ENCODE measurements around the gene HTR3A.
A peak's percentile ranks its signal among the peaks of the same experiment; 100 is the strongest.

HTR3A gene

GRCh38 chr11:113980785-113981184, 5.9 kb downstream of the HTR3A start:
- no peak for DNase-seq

- no peak for DNase-seq
Observed at GRCh38 chr11:113982306-113982705, 7.4 kb downstream of the HTR3A start.

- DNase-seq: no peak
Observed at GRCh38 chr11:113984781-113985180, 9.9 kb downstream of the HTR3A start.

GRCh38 chr11:113985906-113986305, 11.0 kb downstream of the HTR3A start:
- no peak for DNase-seq

- no peak for DNase-seq
Observed at GRCh38 chr11:113986351-113987140, 11.6 kb downstream of the HTR3A start.

GRCh38 chr11:113989381-113989780, 14.5 kb downstream of the HTR3A start:
- no peak for DNase-seq

GRCh38 chr11:113989916-113990315, 15.0 kb downstream of the HTR3A start:
- no peak for DNase-seq

GRCh38 chr11:113991170-113991569, 16.3 kb downstream of the HTR3A start:
- no peak for DNase-seq

GRCh38 chr11:113991718-113992458, 17.0 kb downstream of the HTR3A start:
- no peak for DNase-seq

- DNase-seq: no peak
Observed at GRCh38 chr11:113992459-113993110, 17.7 kb downstream of the HTR3A start.

GRCh38 chr11:113994077-113994954, 19.4 kb downstream of the HTR3A start:
- DNase-seq: peak; percentile 12

- DNase-seq: no peak
Observed at GRCh38 chr11:113997473-113997872, 22.6 kb downstream of the HTR3A start.

- DNase-seq: no peak
Observed at GRCh38 chr11:113998574-113998973, 23.7 kb downstream of the HTR3A start.

- DNase-seq: no peak
Observed at GRCh38 chr11:114000526-114000925, 25.6 kb downstream of the HTR3A start.

- DNase-seq: no peak
Observed at GRCh38 chr11:114001416-114001815, 26.5 kb downstream of the HTR3A start.

GRCh38 chr11:114008331-114008730, 33.4 kb downstream of the HTR3A start:
- no peak for DNase-seq

GRCh38 chr11:114010931-114011330, 36.0 kb downstream of the HTR3A start:
- DNase-seq: no peak

GRCh38 chr11:114011443-114011842, 36.5 kb downstream of the HTR3A start:
- DNase-seq: no peak

- no peak for DNase-seq
Observed at GRCh38 chr11:114015117-114015516, 40.2 kb downstream of the HTR3A start.

GRCh38 chr11:114016986-114017385, 42.1 kb downstream of the HTR3A start:
- no peak for DNase-seq

- DNase-seq: no peak
Observed at GRCh38 chr11:114017723-114018122, 42.8 kb downstream of the HTR3A start.

GRCh38 chr11:114019046-114019445, 44.1 kb downstream of the HTR3A start:
- no peak for DNase-seq

GRCh38 chr11:114019574-114019973, 44.7 kb downstream of the HTR3A start:
- DNase-seq: no peak
